Measurements from ENCODE around the gene ZNF764.

Gene ZNF764

GRCh38 chr16:30555315-30556124, 2.7 kb downstream of the ZNF764 start:
- TF ChIP-seq, protein P1, sequence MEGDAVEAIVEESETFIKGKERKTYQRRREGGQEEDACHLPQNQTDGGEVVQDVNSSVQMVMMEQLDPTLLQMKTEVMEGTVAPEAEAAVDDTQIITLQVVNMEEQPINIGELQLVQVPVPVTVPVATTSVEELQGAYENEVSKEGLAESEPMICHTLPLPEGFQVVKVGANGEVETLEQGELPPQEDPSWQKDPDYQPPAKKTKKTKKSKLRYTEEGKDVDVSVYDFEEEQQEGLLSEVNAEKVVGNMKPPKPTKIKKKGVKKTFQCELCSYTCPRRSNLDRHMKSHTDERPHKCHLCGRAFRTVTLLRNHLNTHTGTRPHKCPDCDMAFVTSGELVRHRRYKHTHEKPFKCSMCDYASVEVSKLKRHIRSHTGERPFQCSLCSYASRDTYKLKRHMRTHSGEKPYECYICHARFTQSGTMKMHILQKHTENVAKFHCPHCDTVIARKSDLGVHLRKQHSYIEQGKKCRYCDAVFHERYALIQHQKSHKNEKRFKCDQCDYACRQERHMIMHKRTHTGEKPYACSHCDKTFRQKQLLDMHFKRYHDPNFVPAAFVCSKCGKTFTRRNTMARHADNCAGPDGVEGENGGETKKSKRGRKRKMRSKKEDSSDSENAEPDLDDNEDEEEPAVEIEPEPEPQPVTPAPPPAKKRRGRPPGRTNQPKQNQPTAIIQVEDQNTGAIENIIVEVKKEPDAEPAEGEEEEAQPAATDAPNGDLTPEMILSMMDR (IDR thresholded peaks at IDR 0.05; ENCODE audit: low read depth, low read length, missing control alignments), result no peak
- H3K36me3 ChIP-seq (replicated peaks), result peaks cover 7% of the 10 kb centered on the region
- DNase-seq, result no peak
- in situ Hi-C loops (cut with HindIII; ENCODE audit: low pct_ligation_motif_present, low sequenced_read_pairs), result no loop called here
- no peak overlapping the region for H3K27ac ChIP-seq
- H3K27me3 ChIP-seq (replicated peaks), result no peaks in the 10 kb centered on the region
- H3K4me3 ChIP-seq (ENCODE audit: low read depth, low read length), result no peak overlapping the region

DNA sequence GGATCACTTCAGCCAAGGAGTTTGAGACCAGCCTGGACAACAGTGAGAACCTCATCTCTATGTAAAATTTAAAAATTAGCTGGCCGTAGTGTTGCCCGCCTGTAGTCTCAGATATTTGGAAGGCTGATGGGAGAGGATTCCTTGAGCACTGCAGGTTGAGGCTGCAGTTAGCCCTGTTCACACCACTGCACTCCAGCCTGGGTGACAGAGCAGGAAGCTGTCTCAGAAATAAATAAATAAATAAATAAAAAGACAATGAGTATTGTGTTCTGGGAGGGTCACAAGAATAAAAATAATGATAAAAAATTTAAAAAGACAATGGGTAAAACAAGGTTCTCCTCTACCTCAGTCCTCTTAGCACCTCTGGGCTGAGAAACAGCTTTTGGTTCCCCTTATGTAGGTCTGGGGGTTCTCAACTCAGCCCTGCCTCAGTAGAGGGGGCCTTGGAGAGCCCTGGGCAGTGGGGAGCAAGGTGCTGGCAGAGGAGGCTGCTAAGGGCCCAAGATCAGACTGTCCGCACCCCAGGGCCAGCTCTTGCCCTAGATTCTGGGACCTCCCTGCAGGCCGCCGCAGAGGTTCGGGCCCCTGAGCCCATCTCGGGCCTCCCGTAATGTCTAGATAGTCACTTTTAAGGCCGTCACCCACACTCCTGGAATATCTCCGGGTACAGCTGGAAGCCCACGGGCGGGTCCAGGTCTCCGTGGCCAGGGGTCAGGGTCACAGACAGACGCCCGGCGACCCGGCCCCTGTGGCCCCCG, 3.4 kb downstream of the ZNF764 start:
- H3K36me3 ChIP-seq (replicated peaks), result peaks cover 7% of the 10 kb centered on the region
- in situ Hi-C loops (cut with HindIII; ENCODE audit: low pct_ligation_motif_present, low sequenced_read_pairs), result no loop called here
- DNase-seq, result no peak
- no peak overlapping the region for H3K27ac ChIP-seq
- TF ChIP-seq, protein P1 (IDR thresholded peaks at IDR 0.05; ENCODE audit: low read depth, low read length, missing control alignments), result no peak
- no peak overlapping the region for H3K4me3 ChIP-seq (ENCODE audit: low read depth, low read length)
- H3K27me3 ChIP-seq (replicated peaks), result no peaks in the 10 kb centered on the region

GRCh38 chr16:30553393-30553899, 4.7 kb downstream of the ZNF764 start:
- no peak overlapping the region for H3K27ac ChIP-seq
- TF ChIP-seq, protein P1 (IDR thresholded peaks at IDR 0.05; ENCODE audit: low read depth, low read length, missing control alignments), result no peak
- in situ Hi-C loops (cut with HindIII; ENCODE audit: low pct_ligation_motif_present, low sequenced_read_pairs), result no loop called here
- H3K36me3 ChIP-seq (replicated peaks), result peaks cover 7% of the 10 kb centered on the region
- H3K27me3 ChIP-seq (replicated peaks), result no peaks in the 10 kb centered on the region
- H3K4me3 ChIP-seq (ENCODE audit: low read depth, low read length), result no peak overlapping the region
- DNase-seq, result no peak

DNA sequence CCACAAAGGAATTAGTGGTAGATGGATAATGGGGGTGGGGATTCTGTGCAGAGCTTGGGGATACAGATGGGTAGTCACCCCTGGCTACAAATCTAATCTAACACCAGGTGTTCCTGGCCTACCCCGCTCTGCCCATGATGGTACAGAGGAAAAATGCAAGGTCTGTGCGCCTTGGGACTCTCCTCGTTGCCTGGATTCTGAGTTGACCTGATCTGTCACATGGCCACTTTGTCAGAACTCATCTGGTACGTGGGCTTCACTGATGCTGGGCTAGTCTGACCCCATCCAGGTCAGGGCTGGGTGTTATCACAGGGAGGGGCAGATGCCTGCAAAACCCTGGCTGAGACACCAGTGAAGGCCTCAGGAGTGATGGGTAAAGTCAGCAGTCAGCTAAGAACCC, 5.2 kb downstream of the ZNF764 start:
- DNase-seq, result no peak
- no peak overlapping the region for H3K27ac ChIP-seq
- in situ Hi-C loops (cut with HindIII; ENCODE audit: low pct_ligation_motif_present, low sequenced_read_pairs), result no loop called here
- peaks cover 7% of the 10 kb centered on the region for H3K36me3 ChIP-seq (replicated peaks)
- no peaks in the 10 kb centered on the region for H3K27me3 ChIP-seq (replicated peaks)
- no peak overlapping the region for H3K4me3 ChIP-seq (ENCODE audit: low read depth, low read length)
- TF ChIP-seq, protein P1 (IDR thresholded peaks at IDR 0.05; ENCODE audit: low read depth, low read length, missing control alignments), result no peak

DNA sequence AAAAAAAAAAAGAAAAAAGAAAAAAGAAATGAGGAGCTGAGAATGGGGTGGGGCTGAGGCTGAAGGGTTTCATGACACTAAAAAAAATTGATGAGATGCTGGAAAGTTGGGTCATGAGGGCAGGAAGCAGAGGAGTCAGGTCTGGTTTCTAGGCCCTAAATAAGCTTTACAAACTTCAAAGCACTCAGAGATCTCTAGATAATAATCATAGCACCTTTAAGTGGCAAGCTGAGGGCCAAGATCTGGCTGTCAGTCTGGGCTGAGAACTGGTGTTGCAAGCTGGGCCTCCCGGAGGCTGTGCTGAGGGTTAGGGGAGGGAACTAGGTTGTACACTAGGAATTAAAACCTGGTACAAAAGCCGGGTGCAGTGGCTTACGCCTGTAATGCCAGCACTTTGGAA, 6.4 kb downstream of the ZNF764 start:
- Histone ChIP-seq H3K27ac (no peak overlapping the region), H3K27me3 (replicated peaks) (no peaks in the 10 kb centered on the region), H3K36me3 (replicated peaks) (peaks cover 7% of the 10 kb centered on the region), H3K4me3 (ENCODE audit: low read depth, low read length) (no peak overlapping the region)
- no peak for DNase-seq
- TF ChIP-seq, protein P1 (IDR thresholded peaks at IDR 0.05; ENCODE audit: low read depth, low read length, missing control alignments), result no peak
- in situ Hi-C loops (cut with HindIII; ENCODE audit: low pct_ligation_motif_present, low sequenced_read_pairs), result no loop called here
